HG03558 (cell line): ENCODE results near the gene LMO2.
"Not testable (repeated sequence)": the region's sequence is repeated elsewhere in the genome, so short reads cannot be mapped to it uniquely, and the experiment has no call there.

Experiments used
- ATAC-seq: cut with Tn5 transposase; IDR thresholded peaks from one replicate; pipeline ENCODE4 v1.9.1; 2021; ENCODE audit warnings: moderate number of reproducible peaks; ENCODE audit not compliant: unreplicated experiment; ENCODE audit errors: extremely low read depth

LMO2 gene

DNA sequence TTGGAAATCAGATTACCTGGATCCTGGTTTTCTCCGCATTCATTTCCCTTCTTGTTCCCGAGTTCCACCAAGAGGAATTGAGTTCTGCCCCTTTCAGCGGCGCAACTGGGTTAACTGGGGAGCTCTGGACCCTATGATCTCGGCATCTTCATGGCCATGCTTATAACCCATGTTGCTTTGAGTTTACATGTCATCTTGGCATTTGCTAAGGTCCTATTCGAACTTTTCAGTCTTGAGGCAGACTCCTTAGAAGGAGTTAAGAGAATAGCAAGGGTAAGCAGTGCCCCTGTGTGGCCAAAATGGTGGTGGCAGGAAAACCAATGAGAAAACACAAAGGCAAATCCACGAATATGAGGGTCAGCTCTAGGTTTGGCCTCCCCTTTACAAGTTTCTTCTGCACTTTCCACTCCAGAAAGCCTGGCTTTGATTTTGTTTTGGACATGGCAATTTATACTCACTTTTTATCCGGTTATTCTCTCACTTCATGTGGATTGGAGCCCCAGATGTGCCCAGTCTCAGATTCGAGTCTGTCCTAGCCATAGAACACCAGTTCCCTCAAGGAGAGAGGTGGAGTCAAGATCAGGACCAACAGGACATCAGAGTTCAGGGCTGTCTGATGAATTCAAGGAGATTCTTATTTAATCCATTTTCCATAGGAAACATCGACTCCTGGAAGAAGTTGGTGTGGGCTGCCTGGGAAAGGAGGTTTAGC, 62.3 kb downstream of the LMO2 start:
- no peak for ATAC-seq

DNA sequence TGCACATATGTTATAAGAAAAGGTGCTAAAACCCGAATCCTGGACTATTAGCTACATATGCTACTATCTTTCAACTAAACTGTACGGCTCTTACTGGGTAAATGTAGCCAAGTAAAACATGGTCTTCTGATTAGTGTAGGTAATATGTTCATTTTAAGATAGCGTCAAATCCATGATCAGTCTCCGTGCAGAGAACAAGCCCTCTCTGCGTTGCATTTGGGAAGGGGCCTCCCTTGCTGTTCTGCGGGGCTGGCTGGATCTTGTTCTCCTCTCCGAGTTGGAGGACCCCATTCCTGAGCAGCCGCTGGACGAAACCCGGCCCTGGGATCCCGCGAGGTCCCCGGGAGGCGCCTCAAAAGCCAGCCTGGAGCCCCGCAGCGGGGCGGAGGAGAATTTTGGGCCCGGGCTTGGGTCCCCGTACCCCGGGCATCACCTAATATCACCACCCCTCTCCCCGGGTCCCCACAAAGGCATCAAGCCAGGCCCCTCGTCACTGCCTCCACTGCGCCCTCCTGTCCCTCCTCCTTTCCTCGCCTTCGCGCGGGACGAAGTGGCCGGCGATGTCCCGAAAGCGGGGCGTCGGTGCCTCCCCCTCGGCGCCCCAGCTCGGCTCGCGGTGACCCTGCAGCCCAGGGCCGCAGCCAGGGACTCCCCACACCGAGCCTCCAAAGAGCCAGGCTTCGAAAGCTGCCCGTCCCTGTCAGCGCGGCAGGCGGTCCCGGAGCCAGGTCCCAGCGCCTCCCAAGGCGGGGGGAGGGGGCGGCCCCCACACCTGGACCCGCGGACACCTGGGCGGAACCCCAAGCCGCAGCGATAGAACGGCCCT, 63.1 kb downstream of the LMO2 start:
- no peak for ATAC-seq

DNA sequence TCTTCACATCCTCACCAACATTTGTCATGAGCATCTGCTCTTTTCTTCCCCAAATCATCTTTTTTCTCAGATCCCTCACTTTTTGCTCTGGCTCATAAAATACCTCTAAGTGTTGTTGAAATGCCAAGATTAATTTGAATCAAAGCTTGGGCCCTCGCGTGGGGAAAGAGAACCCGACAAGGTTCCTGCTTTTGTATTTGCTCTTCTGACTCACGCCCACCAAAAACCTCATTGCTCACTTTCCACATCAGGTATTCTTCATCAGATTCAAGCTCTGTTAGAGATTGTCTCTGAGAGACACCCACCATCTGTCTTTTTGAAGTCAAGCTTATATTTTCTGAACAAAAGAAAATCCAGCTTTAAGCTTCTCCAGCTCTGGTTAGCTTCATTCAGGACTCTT, 64.7 kb downstream of the LMO2 start:
- no peak for ATAC-seq

DNA sequence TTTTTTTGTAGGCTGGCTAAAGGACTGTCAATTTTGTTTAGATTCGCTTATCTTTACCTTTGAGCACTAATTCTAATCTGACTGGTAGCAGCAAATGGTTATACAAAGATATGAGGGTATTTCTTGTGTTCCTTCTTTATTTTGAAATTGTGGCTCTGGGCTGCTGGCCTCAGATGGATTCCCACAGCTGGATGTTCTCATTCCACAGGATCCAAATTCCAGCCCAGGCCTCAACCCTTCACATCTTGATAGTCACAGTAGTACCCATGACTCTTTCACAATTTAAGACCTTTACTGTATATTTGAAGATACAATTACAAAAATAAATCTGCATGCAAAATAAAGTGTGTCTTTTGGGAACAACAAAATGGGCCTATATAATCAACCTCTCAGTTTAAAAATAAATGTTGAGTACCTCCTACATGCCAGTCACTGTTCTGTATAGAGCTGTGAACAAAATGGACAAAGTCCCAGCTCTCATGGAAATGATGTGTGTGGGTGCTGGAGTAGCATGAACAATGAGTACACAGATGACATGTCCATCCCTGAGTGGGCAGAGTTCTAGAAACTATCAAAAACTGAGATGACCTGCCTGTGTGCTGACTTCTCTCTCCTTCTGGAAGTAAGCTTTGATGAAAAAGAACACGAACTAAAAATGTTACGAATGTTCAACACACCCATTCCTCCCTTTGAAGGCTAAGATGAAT, 65.9 kb downstream of the LMO2 start:
- ATAC-seq = no peak

DNA sequence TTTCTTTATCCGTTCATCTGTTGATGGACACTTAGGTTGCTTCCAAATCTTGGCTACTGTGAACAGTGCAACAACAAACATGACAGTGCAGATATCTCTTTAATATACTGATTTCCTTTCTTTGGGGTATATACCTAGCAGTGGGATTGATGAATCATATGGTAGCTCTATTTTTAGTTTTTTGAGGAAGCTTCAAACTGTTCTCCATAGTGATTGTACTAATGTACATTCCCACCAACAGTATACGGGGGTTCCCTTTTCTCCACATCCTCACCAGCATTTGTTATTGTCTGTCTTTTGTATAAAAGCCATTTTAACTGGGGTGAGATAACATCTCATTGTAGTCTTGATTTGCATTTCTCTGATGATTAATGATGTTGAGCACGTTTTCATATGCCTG, 68.9 kb downstream of the LMO2 start:
- ATAC-seq = not testable (repeated sequence)

DNA sequence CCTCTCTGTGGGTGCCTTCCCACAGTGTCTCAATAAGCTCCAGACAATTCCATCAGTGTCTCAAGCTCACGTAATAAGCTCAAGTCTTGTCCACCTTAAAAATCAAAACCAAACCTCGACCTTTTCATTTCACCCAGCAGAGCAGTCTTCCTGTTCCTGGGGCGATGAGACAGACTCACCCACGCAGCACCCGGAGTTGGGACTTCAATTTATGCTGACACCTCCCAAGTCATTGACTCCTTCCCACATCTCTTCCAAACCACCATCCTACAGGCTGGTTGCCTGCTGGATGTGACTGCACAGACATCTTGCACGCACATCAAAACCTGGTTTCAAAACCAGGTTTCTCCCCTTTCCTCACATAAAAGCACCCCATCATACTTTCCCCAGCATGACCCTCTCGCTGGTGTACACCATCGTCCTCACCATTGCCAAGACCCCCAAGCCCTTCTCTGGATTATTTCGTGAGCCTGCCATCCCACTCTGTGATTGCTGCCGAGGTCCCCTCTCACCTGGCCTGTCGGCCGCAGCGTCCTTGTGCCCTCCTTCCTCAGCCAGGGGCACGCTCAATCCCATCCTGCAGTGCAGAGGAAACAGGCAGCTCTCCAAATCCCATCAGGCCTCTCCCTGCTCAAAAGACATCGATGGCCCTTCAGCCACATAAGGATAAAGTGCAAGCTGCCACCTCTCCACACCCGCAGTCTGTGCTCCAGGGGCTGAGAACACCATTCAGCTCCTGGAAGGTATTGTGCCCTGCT, 72.4 kb downstream of the LMO2 start:
- no peak for ATAC-seq
